IPS-NIHi7 (cell line): Measurements from ENCODE around the gene FCAR.
"Not testable (repeated sequence)": the region's sequence is repeated elsewhere in the genome, so short reads cannot be mapped to it uniquely, and the experiment has no call there.

Experiments used
- DNase-seq: peaks from one replicate; pipeline ENCODE4 v3.0.0; 2012; ENCODE audit warnings: mixed read lengths; ENCODE audit errors: extremely low spot score

FCAR gene

DNA sequence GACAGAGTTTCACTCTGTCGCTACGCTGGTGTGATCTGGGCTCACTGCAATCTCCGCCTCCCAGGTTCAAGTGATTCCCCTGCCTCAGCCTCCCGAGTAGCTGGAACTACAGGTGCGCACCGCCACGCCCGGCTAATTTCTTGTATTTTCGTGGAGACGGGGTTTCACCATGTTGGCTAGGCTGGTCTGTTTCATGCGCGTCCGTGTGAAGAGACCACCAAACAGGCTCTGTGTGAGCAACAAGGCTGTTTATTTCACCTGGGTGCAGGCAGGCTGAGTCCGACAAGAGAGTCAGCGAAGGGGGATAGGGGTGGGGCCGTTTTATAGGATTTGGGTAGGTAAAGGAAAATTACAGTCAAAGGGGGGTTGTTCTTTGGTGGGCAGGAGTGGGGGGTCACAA lies 20.1 kb downstream of the FCAR start:
- DNase-seq = not testable (repeated sequence)

DNA sequence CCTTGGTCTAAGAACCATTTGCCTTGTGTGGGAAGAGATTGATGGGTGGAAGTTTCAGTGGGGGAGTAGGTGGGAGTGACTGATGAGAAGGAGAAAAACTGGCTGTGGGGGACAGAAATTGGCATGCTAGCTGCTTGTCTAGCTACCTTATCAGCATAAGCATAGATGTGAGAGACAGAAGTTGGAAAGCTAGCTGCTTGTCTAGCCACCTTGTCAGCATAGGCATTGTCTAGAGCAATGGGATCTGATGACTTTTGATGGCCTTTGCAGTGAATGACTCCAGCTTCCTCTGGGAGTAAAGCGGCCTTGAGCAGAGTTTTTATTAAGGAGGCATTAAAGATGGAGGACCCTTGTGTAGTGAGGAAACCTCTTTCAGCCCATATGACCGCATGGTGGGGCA lies 22.0 kb downstream of the FCAR start:
- no peak for DNase-seq

DNA sequence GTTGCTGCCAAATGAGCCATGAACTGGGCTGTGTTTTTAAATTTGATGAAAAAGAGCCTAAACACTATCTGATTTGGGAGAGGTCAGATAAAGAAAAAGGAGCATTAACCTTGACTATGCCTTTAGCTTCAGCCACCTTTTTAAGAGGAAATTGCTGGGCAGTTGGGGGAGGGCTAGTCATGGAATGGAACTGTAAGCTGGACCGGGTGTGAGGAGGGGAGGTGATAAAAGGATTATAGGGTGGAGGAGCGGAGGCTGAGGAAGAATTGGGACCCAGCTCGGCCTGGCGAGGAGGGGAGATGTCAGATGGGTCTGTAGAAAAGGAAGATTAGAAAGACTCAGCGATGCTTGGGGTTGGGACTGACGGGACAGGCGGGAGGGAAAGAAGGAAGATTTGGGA lies 24.6 kb downstream of the FCAR start:
- not testable (repeated sequence) for DNase-seq

DNA sequence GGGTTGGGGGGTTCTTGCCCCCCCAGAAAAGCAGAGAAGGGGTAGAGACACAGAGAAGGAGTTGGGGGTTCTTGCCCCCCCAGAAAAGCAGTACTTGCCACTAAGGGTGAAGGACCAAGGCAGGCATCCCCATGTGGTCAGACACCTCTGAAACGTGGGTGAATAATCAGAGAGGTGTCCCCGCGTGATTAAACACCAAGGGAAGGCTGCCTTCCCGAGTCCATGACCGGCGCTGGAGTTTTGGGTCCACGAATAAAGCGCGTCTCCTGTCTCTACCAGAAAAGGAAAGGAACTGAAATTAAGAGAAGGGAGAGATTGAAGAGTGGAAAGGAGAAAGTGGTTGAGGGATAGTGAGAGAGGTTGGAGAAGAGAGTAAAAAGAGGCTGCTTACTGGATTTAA lies 25.6 kb downstream of the FCAR start:
- DNase-seq = not testable (repeated sequence)

DNA sequence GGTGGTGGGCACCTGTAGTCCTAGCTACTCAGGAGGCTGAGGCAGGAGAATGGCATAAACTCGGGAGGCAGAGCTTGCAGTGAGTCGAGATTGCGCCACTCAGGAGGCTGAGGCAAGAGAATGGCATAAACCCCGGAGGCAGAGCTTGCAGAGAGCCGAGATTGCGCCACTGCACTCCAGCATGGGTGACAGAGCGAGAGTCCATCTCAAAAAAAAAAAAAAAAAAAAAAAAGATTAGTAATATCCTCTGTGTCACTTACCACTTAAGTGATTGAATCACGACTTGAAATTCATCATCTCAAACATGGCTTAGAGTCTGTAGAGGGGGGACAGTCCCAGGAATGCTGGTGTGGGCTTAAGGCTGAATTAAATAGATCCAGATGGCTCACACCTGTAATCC lies 27.1 kb downstream of the FCAR start:
- not testable (repeated sequence) for DNase-seq

DNA sequence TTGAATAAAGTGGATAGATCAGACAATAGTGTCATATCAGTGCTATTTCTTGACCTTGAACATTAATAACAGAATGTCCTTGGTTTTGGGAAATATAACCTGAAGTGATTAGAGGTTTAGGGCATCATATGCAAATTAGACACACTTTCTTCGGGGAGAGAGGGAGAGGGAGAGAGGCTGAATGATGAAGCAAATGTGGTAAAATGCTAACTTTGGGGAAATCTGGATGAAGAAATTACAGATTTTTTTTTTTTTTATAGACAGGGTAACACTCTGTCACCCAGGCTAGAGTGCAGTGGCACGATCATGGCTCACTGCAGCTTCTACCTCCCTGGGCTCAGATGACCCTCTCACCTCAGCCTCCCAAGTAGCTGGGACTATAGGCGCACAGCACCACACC lies 28.0 kb downstream of the FCAR start:
- no peak for DNase-seq

DNA sequence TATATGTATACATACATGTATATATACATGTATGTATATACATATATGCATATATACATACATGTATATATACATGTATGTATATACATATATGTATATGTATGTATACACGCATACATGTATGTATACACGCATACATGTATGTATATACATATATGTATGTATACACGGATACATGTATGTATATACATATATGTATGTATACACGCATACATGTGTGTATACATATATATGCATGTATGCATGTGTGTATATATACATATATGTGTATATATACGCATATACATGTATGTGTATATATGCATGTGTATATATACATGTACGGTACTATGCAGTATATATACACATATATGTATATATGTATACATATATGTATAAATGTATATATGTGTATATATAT lies 29.3 kb downstream of the FCAR start:
- DNase-seq = no peak

DNA sequence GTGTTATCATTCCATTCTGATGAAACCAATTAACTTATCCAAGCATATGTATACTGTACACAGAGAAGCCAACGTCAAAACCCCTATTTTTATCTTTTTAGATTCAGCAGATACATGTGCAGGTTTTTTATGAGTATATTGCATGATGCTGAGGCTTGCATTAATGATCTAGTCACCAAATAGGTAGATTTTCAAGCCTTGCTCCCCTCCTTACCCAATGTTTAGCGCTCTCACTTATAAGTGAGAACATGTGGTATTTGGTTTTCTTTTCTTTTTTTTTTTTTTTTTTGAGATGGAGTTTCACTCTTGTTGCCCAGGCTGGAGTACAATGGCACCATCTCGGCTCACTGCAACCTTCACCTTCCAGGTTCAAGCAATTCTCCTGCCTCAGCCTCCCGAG lies 30.2 kb downstream of the FCAR start:
- not testable (repeated sequence) for DNase-seq

DNA sequence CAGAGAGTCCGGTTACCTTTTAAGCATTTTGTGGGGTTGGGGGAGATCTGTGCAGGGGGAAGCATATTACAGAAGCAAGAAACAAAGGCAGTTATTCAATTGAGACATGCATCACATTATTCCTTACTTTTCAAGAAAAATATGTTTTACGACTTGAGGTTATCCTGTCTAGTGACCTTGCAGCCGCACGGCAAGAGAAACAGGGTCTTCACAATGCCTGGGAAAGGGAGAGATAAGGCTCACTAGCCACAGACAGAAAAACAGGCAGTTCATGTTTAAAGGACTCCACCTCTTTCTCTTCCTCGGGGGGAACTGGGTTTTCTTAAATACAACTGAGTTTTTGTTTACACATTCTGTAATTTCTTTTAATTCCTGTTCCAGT lies 31.4 kb downstream of the FCAR start:
- DNase-seq = no peak

DNA sequence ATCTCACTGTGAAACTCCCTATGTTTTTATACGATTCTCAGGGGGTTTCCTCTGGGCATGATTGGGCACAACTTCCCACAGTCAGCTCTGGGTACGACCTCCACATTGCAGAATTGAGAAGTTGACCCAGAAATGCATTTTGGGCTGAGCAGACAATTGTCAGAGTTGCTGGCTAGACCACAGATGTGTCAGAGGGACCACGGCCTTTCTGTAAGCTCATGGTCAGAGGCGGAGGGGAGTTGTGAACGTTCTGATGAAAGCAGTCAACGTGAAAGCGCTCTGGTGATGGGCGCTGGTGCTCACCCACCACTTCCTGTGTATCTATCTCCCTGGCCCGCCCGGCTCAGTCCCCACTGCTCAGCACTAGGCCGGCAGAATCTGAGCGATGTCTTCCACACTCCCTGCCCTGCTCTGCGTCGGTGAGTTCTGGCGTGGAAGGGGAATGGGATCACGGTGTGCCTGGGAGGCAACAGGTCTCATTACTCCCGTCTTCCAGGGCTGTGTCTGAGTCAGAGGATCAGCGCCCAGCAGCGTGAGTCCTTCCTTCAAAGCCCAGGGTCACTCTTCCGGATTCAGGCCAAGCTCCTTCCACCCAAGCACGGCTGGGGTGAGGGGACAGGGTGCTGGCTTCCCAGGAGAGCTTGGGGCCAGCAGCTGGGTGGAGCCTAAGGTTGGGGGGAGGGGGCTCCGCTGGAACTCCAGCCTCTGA lies 31.9 kb downstream of the FCAR start, which contains the start of gene NCR1:
Gene NCR1, plus strand, starts transcription at position 346 of the 709 bp plus-strand sequence. Its CDS starts 40 bp downstream, at position 386.
- no peak for DNase-seq

DNA sequence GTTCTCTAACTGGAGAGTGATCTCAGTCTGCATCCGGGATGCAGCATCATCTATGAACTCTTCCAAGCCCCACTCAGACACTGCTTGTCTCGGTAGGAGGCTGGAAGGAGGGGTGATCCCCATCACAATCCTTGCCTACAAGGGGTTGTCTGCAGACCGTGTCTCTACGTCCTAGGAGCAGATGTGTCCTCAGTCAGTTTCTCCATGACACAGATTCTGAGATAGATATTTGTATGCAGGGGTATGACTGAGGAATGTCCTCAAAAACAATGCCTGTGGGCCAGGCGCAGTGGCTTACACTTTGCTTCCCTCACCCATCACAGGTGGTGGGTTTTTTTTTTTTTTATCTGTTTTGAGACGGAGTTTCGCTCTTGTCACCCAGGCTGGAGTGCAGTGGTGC lies 32.8 kb downstream of the FCAR start:
- DNase-seq = no peak

DNA sequence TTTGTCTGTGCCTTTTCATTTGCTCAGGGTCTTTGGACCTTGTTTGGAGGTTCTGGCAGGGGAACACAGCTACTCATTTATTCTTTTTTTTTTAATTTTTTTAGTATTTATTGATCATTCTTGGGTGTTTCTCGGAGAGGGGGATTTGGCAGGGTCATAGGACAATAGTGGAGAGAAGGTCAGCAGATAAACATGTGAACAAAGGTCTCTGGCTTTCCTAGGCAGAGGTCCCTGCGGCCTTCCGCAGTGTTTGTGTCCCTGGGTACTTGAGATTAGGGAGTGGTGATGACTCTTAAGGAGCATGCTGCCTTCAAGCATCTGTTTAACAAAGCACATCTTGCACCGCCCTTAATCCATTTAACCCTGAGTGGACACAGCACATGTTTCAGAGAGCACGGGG lies 33.9 kb downstream of the FCAR start:
- DNase-seq = not testable (repeated sequence)

DNA sequence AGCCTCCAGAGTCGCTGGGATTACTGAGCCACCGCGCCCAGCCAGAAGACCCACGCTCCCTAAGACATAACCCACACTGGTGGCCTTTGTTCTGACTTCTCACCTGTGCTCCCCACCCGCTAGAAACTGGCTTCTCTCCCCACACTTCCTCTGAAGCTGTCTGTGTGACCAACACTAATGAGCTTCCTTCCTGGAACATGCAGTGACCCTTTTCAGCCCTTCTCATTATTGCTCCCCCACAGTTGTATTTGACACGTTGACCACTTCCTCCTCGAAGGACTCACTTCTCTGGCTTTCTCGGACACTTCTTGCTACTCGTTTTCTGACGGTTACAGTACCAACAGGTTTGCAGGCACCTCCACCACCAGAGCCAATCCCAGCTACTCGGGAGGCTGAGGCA lies 42.8 kb downstream of the FCAR start:
- no peak for DNase-seq

DNA sequence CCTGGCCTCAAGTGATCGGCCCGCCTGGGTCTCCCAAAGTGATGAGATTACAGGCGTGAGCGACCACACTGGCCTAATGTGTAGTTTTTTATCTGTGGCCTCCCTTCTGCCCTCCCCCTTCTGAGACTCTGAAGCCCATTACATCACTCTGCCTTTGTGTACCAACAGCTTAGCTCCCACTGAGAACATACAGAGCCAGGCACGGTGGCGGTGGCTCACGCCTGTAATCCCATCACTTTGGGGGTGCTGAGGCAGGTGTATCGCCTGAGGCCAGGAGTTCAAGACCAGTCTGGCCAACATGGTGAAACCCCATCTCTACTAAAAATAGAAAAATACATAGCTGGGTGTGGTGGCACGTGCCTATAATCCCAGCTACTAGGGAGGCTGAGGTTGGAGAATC lies 44.5 kb downstream of the FCAR start:
- no peak for DNase-seq

DNA sequence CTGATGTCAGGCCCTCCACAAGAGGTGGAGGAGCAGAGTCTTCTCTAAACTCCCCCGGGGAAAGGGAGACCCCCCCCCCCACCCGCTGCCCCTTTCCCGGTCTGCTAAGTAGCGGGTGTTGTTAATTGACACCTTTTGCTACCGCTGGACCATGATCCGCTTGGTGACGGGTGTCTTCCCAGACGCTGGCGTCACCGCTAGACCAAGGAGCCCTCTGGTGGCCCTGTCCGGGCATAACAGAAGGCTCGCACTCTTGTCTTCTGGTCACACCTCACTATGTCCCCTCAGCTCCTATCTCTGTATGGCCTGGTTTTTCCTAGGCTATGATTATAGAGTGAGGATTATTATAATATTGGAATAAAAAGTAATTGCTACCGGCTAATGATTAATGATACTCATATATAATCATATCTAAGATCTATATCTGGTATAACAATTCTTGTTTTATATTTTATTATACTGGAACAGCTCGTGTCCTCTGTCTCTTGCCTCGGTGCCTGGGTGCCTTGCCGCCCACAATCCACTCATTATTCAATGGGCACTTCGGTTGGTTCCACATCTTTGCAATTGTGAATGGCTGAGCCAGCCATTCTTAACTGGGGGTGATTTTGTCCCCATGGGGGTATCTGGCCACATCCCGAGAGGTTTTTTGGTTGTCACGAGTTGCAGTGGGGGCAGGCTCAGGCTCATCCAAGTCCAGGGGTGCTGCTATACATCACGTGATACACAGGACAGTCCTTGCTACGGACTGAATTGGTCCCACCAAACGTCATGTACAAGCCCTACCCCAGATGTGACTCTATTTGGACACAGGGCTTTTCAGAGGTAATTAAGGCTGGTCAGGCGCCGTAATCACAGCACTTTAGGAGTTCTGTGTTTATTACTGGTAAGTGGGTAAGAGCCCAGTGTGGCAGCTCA lies 45.9 kb downstream of the FCAR start:
- not testable (repeated sequence) for DNase-seq

DNA sequence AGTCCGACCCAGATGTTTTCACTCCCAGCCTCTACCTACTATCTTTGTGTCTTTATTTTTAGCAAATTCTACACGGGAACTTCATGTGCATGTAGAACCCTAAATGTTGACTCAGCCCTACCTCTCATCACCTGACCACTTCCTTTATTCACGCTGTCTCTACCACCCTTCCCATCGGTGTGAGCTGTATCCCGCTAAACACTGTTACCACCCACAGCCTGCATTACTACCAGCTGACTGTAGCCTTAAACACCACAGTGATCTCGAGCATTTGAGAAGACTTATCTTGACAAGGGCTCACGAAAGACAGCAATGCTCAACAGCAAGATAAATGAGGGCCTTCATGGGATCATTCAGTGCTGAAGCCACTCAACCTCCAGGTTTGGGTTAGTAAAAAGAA lies 47.0 kb downstream of the FCAR start:
- no peak for DNase-seq

DNA sequence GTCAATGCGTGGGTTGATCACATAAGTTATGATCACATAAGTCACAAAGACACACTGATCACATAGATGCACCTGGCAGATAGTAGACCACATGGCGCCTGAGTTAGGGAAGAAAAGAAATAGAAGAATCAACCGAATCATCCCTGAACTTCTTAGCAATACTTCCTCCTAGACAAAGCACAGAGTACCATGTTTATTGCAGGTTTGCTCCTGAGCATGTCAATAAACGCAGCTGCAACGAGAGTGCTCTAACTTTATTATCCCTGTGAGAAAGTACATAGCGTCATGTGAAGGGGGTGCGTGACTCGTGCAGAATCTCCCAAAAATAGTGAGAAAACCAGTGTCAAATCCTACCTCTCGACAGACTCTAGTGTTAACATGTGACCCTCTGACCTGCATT lies 49.2 kb downstream of the FCAR start:
- no peak for DNase-seq

DNA sequence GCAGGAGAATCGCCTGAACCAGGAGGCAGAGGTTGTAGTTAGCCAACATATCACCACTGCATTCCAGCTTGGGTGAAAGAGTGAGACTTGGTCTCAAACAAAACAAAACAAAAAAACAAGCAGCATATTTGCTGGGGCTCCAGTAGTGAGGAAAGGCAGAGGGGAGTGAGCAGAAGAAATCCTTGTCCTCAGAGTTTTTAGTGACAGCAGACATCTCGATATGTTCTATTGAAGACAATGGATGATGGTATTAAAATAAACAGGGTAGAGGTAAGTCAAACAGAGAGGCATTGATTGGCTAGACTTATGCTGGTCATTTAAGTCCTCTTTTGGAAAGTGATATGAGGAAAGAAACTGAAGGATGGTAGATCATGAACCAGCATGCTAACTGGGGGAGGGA lies 54.3 kb downstream of the FCAR start:
- DNase-seq = no peak

DNA sequence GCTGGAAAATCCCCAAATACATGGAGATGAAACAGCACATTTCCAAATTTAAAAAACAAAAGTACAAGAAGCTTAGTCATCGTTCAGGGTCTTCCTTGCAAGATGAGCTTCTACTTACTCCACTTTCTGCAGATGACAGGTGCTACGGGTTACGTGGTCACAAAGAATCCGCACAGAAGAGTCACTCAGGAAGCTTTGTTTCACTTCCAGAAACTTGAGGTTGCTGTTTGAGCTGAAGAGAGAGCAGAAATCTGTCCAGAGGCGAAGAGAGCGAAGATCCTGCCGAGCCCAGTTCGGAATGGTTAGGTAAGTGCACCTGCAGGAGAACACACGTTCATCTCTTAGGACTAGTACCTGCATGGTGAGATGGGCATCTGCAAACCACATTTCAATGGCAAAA lies 63.9 kb downstream of the FCAR start:
- no peak for DNase-seq

DNA sequence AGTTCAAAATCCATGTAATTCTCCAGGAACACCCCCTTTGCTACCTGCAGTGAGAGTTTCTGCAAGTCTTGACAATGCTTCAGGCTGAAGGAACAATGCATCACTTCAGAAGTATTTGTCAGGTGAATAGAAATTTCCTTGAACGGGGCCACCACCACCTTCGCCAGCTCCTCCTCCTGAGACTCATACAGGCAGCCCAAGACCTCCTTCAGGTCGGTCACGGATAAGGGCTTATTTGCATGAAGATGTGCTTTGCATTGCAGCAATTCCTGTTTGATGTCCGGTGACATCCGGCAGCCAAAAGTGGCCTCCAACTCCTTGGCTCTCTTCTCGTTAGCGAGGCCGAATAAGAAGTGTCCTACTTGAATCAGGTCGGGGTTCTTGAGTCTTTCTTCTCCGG lies 64.9 kb downstream of the FCAR start:
- DNase-seq = no peak

DNA sequence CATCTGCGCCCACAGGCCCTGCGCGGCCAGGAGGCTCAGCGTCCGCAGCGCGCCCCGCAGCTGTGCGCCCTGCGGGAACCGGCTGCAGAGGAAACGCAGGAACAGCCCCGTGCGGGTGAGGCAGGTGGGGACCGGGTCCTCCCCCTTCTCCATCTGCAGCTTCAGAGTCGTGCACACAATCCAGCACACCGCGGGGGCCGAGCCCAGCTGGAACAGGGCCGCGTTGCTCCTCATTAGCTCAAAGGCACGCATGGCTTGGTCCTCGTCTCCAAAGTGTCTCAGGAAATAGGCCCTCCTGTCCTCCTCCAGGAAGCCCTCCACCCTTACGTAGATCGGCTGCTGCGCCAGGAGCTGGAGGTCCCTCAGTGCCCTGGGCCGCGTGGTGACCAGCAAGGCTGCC lies 65.5 kb downstream of the FCAR start:
- not testable (repeated sequence) for DNase-seq
